HG02840 (cell line): Measurements from ENCODE around the gene UCHL3.
A peak's percentile ranks its signal among the peaks of the same experiment; 100 is the strongest.

Experiments used
- ATAC-seq: cut with Tn5 transposase; IDR thresholded peaks from one replicate; pipeline ENCODE4 v1.9.1; 2021; ENCODE audit warnings: mild to moderate bottlenecking, moderate library complexity, moderate number of reproducible peaks; ENCODE audit not compliant: unreplicated experiment, low FRiP score

UCHL3 gene

GRCh38 chr13:75618308-75618707, 68.7 kb downstream of the UCHL3 start:
- no peak for ATAC-seq

- ATAC-seq: no peak
Observed at GRCh38 chr13:75620020-75620419, 70.4 kb downstream of the UCHL3 start.

DNA sequence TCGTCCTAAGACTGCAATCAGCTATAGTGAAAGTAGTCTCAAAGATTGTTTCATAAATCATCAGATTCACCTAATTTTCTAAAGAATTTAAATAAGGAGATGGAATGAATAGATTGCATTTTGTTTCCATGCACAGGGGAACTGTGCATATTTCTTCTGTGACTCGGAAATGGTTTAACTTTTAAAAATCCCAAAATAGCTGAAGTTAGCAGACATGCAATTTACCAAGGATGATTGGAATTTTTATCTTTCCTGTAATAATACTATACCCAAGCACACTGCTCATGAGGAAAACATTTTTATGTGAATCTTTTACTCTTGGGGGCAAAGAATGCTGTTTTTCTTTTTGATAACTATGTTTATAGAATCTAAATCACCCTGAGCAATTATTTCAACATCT, 71.6 kb downstream of the UCHL3 start:
- ATAC-seq: no peak

DNA sequence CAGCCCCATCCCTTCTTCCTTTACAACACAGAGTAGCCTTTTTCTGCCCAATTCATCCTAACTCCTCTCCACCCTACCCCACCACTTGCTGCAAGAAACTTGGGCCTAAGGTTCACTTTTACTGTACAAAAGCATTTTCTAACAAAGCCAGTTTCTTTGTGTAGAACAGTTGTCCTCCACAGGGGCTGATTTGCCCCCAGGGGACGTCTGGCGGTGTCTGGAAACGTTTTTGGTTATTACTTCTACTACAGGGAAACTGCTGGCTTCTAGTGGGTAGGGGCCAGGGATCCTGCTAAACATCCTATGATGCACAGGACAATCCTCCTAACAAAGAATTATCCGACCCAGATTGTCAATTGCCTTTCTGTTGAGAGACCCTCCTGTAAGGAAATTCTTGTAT, 79.2 kb downstream of the UCHL3 start:
- no peak for ATAC-seq

DNA sequence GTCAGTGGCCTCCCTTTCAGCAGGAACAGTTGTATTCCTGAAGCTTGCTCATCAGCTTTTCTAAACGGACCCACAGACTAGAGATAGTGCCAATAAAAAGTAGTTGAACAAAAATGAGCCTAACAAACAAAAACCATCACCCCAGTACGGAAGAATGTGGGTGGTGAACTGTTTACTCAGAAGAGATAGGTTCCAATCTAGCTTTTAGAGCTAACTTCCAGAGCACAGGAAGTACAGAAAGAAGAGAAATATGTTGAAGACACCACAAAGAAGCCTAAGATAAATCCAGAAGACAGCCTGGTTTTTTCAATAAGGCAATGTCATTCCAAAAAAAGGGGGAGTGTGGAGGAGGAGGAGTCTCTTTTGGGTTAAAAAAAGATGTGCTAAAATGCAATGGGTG, 83.7 kb downstream of the UCHL3 start:
- no peak for ATAC-seq

- ATAC-seq: no peak
Observed at GRCh38 chr13:75635101-75635827, 85.7 kb downstream of the UCHL3 start.

- peak; percentile 65 for ATAC-seq
Observed at GRCh38 chr13:75635828-75636435, 86.3 kb downstream of the UCHL3 start, which contains the start of gene LMO7. LMO7 (plus strand) TSS chr13:75636330; CDS start chr13:75636658, 328 bp downstream.

DNA sequence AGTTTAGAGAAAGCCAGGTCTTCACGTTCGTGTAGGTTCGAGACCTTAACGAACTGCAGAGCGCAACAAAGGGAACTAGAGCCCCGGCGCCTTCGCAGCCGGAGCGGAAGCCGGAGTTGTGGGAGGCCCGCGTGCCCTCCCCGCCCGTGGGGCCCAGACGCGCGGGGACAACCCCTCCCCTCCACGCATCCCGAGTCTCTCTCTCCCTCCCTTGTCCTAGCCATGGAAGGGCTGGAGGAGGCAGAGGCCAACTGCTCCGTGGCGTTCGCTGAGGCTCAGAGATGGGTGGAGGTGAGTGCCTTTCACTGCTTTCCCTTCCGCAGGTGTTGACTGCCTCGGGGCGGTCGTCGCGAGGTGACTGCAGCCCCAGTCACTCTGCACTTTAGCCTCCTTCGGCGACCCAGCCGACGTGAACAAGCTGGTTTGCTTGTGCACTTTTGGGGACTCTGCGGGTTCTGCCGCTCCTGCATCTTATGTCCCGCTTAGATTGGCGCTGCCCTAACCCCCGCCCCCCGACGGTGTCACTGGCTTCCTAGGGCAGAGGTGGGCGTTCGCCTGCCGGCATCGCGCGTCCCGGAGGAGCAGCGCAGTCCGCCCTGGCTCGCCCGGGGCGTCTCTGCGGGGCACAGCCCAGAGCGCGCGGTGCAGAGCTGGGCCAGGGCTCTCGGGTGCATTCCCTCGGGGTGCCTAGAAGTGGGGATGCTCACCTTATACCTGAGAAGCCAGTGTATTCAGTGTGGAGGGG, 87.0 kb downstream of the UCHL3 start:
- ATAC-seq: peak; percentile 55

- ATAC-seq: no peak
Observed at GRCh38 chr13:75637181-75637750, 87.7 kb downstream of the UCHL3 start.

DNA sequence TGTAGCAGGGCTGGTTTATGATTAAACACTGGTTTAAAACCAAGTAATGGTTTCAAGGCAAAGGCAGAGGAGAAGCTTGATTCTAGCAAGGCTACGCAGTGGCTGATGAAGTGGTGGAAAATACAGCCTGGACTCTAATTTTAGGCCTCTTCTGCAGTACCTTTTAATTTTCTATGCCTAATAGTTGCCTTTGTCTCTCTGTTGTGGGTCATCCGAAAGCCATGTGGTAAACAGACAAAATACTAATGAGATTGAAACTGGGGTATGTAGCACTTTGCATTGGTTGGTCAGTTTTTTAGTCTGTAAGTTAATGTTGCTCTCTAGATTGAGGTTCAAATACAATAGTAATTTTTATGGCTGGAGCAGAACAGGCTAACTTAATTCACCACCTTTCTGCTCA, 89.9 kb downstream of the UCHL3 start:
- ATAC-seq: no peak

DNA sequence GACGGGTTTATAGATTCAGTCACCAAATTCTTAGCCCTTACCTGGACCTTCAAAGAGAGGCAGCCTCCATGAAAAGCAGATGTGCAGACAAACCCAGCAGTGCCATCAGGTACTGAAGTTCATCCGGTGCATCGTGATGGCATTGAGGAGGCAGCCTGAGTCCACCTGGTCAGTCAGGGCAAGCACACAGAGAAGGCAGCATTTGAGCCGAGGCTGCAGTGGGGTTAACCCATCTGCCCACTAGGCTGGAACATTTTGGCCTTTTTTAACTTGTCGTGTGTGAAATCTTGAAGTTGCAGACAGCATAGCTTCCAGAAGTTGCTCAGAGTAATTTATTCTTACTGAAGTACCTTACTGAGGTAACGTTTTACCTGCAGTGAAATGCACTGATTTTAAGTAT, 91.4 kb downstream of the UCHL3 start:
- ATAC-seq: no peak

GRCh38 chr13:75643182-75643581, 93.6 kb downstream of the UCHL3 start:
- no peak for ATAC-seq

DNA sequence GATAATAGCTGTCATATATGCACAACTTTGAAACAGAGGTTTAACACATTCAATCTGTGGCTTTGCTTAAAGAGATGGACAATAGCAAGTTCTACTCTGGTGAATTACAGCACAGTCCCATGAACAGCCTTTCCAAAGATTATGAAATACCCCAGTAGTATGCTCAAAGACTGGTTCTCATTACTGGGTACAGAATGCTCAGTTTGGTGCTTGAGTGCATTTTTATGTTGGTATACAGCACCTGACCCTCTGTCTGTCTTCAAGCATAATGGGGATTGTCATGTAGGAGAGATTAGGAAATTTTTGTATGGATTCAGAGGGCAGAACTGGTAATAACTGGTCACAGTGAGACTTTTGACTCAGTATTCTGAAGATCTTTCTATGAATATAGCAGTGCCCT, 94.1 kb downstream of the UCHL3 start:
- no peak for ATAC-seq

DNA sequence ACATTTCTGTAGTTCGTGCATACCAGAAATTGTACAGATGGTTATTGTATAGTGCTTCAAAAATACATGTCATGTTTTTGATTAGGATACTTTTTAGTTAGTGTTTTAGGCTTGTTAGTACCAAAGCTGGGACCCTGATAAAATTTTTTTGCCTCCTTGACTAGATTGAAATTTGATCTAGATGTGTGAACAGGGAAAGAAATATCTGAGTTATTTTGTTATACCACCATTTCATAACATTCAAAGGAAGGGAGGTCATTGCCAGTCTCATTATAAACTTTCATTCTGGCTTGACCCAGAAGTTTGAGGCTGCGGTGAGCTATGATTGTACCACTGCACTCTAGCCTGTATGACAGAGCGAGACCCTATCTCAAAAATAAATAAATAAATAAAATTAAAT, 95.5 kb downstream of the UCHL3 start:
- no peak for ATAC-seq

GRCh38 chr13:75647126-75647784, 97.7 kb downstream of the UCHL3 start:
- peak; percentile 84 for ATAC-seq

DNA sequence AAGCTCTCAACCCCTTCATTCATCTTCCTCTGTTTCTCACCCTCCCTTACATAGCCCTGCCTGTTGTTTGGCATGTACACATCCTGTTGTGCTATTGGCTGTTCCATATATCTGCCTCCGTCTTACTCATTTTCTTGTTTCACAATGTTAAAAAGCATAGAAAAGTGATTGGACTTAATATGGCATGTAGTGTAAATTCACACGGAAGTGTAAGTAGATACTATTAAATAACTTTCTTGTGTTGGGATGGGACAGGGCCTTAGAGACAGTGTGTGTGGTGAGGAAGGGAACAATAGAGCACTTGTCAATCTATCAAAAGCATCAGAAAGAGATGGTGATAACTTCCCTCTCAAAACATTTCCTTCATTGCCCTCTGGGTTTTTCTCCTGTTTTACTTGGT, 98.9 kb downstream of the UCHL3 start:
- no peak for ATAC-seq

- ATAC-seq: no peak
Observed at GRCh38 chr13:75651013-75651412, 101.4 kb downstream of the UCHL3 start.

DNA sequence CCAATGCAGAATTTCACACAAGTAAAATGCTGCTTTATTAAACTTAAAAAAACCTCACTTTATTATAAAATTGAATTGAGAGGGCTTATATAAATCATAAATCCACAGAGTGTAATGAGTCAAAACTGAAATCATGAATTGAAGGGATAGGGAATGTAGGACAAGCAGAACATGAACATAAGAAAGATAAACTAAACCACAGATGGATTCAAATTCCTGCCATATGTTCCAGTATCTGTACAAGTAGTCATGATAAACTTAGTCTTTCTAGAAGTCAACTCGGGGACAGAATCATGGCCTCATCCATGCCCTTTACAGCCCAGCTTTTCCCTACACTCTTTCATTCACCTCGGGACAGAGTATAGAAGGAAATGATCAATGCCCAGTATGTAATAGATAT, 103.1 kb downstream of the UCHL3 start:
- ATAC-seq: no peak
